ENCODE measurements around the gene PDILT.
"Not testable (repeated sequence)": the region's sequence is repeated elsewhere in the genome, so short reads cannot be mapped to it uniquely, and the experiment has no call there.

Gene PDILT

GRCh38 chr16:20321671-20322070 lies 82.9 kb downstream of the PDILT start:
- DNase-seq (ENCODE audit: low read depth in 2 of 2), result no peak

- not testable (repeated sequence) for DNase-seq (ENCODE audit: low read depth in 2 of 2)
Measured at GRCh38 chr16:20321051-20321450, 83.5 kb downstream of the PDILT start.

GRCh38 chr16:20320592-20320991 lies 83.9 kb downstream of the PDILT start:
- no peak for DNase-seq (ENCODE audit: low read depth in 2 of 2)

DNA sequence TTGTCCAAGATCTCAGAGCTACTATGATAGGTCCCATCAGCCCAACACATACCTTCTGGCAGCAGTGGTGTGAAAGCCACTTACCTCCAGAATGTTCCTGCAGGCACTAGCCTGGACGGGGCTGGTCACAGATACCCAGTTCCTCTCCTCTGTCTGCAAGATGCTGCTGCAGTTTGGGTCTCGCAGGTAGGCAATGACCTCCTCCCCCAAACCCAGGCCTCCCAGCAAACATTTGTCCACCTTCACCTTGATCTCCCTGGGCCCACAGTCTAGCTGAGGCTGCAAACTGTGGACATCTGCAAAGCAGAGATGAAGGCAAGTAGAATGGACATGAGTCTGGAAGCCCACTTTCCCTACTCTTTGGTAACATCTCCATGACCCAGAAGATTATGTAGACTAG lies 84.4 kb downstream of the PDILT start:
- no peak for DNase-seq (ENCODE audit: low read depth in 2 of 2)

DNA sequence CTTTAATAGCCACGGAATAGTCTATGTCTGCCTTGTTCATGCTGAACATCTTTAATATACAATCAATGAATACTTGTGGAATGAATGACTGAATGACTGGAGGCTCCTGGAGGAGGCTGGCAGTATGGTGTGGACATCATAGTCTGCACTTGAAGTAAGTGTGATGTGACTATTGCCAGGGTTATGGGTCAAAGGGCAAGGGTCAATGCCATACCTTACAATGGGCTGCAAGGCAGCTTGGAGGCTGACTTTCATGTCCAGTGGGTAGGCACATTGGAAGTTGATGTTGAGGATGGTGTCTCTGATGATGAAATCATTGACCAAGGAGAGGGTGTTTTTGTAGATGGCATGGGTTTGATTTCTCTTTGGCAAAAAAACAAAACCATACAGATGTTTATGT lies 85.1 kb downstream of the PDILT start:
- DNase-seq (ENCODE audit: low read depth in 2 of 2), result no peak

DNA sequence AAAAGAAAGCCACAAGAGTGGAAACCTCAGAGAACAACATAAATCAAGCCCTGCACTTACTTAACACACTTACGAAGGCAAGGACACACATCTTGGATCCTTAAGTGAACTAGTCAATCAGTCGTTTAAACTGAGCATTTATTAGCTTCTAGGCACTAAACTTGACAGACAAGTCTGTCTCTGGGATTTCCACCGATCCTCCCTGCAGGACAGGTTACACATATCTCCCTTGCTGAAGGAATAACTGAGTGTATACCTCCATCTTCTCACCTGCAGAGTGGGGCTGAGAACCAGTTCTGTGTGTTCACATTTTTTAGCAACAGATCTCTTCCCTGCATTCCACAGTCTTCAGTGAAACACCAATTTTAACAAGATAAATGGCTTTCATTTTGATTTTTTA lies 86.1 kb downstream of the PDILT start:
- no peak for DNase-seq (ENCODE audit: low read depth in 2 of 2)

- DNase-seq (ENCODE audit: low read depth in 2 of 2), result no peak
Measured at GRCh38 chr16:20318006-20318405, 86.5 kb downstream of the PDILT start.

- DNase-seq (ENCODE audit: low read depth in 2 of 2), result no peak
Measured at GRCh38 chr16:20317117-20317516, 87.4 kb downstream of the PDILT start.

DNA sequence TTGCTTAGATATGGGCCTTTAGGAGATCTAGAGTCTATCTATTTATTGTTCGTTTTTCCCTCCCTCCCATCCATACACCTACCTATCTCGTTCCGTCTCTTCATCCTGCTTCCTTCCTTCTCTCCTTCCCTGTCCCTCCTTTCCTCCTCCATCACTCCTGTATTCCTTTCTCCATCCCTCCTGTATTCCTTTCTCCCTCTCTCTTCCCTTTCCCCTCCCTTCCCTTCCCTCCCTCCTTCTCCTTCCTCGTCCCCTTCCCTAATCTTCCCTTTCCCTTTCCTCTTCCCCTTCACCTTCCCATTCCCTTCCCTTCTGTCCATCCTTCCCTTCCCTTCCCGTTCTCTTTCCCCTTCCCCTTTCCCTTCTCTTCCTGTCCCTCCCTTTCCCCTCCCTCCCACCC lies 87.8 kb downstream of the PDILT start:
- no peak for DNase-seq (ENCODE audit: low read depth in 2 of 2)

DNA sequence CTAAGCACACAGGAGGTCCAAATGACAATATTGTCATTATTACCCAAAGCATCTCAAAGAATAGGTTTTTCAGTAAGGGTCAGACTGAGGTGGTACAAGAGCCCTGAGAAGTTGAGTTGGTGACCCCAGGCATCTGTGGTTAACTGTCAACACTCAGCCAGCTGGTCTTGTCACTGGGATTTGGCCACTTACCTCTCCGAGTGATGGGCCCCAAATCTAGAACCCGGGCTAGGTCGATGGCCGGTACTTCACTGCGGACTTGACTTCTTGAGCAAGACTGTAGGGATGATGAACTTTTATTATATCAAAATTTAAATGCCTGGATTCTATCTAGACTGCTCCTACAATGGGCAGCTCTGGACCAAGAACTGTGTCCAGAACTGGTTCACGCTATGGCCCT lies 88.8 kb downstream of the PDILT start:
- DNase-seq (ENCODE audit: low read depth in 2 of 2), result no peak

DNA sequence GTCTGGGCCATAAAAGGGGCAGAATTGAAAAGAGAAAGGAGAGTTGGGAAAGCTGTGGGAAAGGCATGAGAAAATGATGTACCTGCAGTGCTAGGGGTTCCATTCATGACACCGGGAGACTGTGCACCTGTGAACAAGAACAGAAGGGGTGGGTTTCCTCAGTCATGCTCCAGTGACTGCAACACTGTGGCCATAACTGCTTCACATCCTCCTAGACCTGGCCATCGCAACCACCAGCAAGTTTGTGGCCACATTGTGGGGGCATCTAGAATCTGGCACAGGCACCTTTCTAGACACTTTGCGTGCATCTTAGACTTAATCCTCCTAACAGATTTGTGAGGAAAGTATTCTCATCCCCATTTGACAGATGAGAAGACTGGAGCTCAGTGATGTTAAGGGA lies 90.0 kb downstream of the PDILT start:
- no peak for DNase-seq (ENCODE audit: low read depth in 2 of 2)

- DNase-seq (ENCODE audit: low read depth in 2 of 2), result no peak
Measured at GRCh38 chr16:20313741-20314140, 90.8 kb downstream of the PDILT start.

DNA sequence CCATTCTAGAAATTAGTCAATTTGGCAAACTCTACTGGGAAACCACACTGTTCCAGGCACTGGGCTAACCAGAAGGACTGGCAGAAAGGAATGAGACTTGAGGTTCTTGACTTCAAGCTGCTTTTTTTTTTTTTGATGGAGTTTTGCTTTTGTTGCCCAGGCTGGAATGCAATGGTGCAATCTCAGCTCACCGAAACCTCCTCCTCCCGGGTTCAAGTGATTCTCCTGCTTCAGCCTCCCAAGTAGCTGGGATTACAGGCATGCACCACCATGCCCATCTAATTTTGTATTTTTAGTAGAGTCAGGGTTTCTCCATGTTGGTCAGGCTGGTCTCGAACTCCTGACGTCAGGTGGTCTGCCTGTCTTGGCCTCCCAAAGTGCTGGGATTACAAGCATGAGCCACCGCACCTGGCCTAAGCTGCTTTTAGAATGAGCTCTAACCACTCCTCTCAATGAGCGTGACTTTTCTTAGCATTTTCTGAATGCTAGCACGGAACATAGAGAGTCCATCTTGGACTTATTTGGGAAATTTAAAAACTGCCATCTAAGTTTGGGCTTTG lies 91.9 kb downstream of the PDILT start:
- DNase-seq (ENCODE audit: low read depth in 2 of 2), result not testable (repeated sequence)

DNA sequence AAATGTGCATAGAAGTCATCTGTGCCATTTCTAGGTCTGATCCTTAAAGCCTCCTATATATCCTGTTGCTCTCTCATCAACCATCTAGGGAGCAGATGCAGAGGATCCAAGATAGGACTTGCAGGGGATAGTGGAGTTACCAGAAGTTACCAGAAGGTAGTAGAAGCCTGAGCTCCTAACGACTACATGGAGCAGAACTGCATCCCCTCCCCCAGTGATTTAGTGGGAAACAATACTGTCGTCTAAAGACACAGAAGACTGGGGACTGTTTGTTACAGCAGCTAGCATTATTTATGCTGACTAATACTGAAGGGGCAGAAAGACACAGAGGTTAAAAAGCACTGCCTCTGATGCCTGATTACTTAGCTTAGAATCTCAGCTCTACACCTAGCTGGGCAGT lies 93.0 kb downstream of the PDILT start:
- DNase-seq (ENCODE audit: low read depth in 2 of 2), result no peak

DNA sequence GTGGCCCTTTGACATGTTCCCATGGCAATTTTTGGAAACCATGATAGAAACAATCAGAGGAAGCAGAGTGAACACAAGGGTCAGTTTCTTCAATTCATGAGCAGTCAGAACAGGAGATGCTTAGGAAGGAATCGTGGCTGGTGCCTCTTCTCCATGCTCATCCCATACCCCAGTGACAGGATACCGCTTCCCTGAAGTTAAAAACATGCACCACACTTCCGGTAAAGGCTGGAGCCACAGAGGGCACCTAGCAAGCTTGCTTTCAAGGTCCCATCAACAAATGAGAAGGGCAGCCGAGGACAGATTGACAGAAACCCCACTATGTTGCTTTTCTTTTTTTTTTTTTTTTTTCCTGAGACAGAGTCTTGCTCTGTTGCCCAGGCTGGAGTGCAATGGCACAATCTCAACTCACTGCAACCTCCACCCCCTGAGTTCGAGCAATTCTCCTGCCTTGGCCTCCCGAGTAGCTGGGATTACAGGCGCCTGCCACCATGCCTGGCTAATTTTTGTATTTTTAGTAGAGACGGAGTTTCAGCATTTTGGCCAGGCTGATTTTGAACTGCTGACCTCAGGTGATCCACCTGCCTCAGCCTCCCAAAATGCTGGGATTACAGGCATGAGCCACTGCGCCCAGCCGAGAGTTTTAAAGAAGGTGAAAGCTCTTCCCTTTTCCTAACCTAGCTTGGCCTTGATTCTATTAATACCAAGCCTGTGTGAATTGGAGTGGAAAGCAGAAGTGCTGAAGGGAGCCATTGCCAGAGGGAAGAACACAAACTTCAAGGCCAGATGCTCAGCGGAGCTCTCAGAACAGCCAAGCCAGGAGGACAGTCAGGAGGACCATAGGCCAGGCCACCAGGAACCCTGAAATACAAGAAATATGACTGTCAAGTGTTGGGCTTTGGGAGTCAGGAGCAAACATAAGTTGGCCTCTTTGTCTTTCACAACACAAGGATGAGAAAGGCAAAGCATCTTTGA lies 93.8 kb downstream of the PDILT start:
- no peak for DNase-seq (ENCODE audit: low read depth in 2 of 2)

GRCh38 chr16:20309786-20310185 lies 94.8 kb downstream of the PDILT start:
- no peak for DNase-seq (ENCODE audit: low read depth in 2 of 2)

All from stimulated activated CD4-positive, alpha-beta T cell treated with anti-CD3 and anti-CD28 coated beads, Interleukin-1b, Interleukin-23, amount 100 ng/mL, for 1 hour (primary cell).